DND-41 (cell line): ENCODE measurements around the gene TENT4B.
A peak's percentile ranks its signal among the peaks of the same experiment; 100 is the strongest.

Experiments used
- ATAC-seq: fragments of 200-7000 bp; cut with Tn5 transposase; 3 replicates; pipeline ENCODE4 v1.9.1; 2021; ENCODE audit warnings: low read depth; ENCODE audit not compliant: insufficient read depth
- DNase-seq: peaks from one replicate; pipeline ENCODE4 v3.0.0-alpha.2; 2020
- H2AFZ ChIP-seq: 2 replicates; pipeline ENCODE4 v1.6.0; 2012; ENCODE audit warnings: low read depth, low read length
- H3K27ac ChIP-seq: 2 replicates; pipeline ENCODE4 v1.5.1; 2012; ENCODE audit warnings: low read length, inconsistent platforms
- H3K27me3 ChIP-seq: fragments of 200-600 bp; sonication (generic); 2 replicates; pipeline ENCODE4 v1.6.0; 2012; ENCODE audit warnings: low read length, mild to moderate bottlenecking, inconsistent platforms; ENCODE audit not compliant: insufficient read depth, poor library complexity
- H3K36me3 ChIP-seq: 2 replicates; pipeline ENCODE4 v1.5.1; 2012; ENCODE audit warnings: low read length, inconsistent platforms; ENCODE audit not compliant: insufficient read depth
- H3K4me1 ChIP-seq: 2 replicates; pipeline ENCODE4 v1.5.1; 2012; ENCODE audit warnings: mild to moderate bottlenecking, low read length; ENCODE audit not compliant: insufficient read depth
- H3K4me2 ChIP-seq: 2 replicates; pipeline ENCODE4 v1.6.0; 2012; ENCODE audit warnings: mild to moderate bottlenecking, moderate library complexity, low read length, inconsistent platforms; ENCODE audit not compliant: insufficient read depth
- H3K4me3 ChIP-seq, 2 experiments: fragments of 200-600 bp in 1 of 2; shearing (Covaris generic) in 1 of 2; 2 replicates each; pipeline ENCODE4 v1.5.1; 2012 to 2016; ENCODE audit warnings: inconsistent platforms in 2 of 2, low read length in 2 of 2, mild to moderate bottlenecking in 2 of 2, low read depth in 1 of 2, moderate library complexity in 1 of 2
- H3K79me2 ChIP-seq: 2 replicates; pipeline ENCODE4 v1.6.0; 2012; ENCODE audit warnings: low read length, inconsistent platforms; ENCODE audit not compliant: insufficient read depth
- H3K9ac ChIP-seq: 2 replicates; pipeline ENCODE4 v1.6.0; 2012; ENCODE audit warnings: low read depth, mild to moderate bottlenecking, inconsistent platforms, low read length, moderate library complexity
- H3K9me3 ChIP-seq: 2 replicates; pipeline ENCODE4 v1.5.1; 2012; ENCODE audit warnings: low read length, moderate library complexity, mild to moderate bottlenecking, inconsistent platforms; ENCODE audit not compliant: insufficient read depth, severe bottlenecking
- H4K20me1 ChIP-seq: 2 replicates; pipeline ENCODE4 v1.6.0; 2012; ENCODE audit warnings: low read length; ENCODE audit not compliant: insufficient read depth
- EZH2 ChIP-seq: IDR thresholded peaks from 3 replicates; pipeline ENCODE4 v1.6.1; 2012; ENCODE audit warnings: borderline replicate concordance, low read depth, mild to moderate bottlenecking, moderate library complexity, low read length, inconsistent platforms; ENCODE audit not compliant: severe bottlenecking
- TF ChIP-seq, protein P1 (sequence below): IDR thresholded peaks from 2 replicates; pipeline ENCODE4 v1.5.1; 2012; ENCODE audit warnings: borderline replicate concordance, low read length, moderate library complexity, mild to moderate bottlenecking; ENCODE audit not compliant: poor library complexity, severe bottlenecking; ENCODE audit errors: extremely low read depth

TENT4B gene

DNA sequence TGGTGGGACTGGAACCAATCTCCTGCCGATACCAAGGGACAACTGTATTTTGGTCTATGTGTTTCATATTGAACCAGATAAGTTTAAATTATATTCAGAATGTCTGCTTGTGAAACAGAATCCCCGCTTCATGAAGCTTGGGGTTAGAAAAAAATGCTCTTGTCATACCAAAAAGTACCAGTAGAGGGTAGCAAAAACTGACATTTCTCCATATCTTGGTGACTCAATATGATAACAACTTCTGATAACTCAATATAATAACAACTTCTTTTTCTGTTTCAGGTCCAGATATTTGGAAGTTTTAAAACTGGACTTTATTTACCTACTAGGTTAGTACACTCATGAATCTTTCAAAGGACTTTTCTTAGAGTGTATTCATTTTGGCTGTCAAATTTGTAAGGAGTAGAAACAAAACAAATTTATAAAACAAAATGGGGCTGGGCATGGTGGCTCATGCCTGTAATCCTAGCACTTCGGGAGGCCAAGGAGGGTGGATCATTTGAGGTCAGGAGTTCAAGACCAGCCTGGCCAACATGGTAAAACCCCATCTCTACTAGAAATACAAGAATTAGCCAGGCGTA is 60.9 kb downstream of the TENT4B start:
- DNase-seq (no peak), ATAC-seq (peak; percentile 63; the same call in 2 of the 3 replicates)
- H3K36me3 ChIP-seq, result peaks cover 52% of the 10 kb centered on the region

GRCh38 chr16:50215680-50216079 is 62.6 kb downstream of the TENT4B start:
- no peak for TF ChIP-seq EZH2
- TF ChIP-seq, protein P1, sequence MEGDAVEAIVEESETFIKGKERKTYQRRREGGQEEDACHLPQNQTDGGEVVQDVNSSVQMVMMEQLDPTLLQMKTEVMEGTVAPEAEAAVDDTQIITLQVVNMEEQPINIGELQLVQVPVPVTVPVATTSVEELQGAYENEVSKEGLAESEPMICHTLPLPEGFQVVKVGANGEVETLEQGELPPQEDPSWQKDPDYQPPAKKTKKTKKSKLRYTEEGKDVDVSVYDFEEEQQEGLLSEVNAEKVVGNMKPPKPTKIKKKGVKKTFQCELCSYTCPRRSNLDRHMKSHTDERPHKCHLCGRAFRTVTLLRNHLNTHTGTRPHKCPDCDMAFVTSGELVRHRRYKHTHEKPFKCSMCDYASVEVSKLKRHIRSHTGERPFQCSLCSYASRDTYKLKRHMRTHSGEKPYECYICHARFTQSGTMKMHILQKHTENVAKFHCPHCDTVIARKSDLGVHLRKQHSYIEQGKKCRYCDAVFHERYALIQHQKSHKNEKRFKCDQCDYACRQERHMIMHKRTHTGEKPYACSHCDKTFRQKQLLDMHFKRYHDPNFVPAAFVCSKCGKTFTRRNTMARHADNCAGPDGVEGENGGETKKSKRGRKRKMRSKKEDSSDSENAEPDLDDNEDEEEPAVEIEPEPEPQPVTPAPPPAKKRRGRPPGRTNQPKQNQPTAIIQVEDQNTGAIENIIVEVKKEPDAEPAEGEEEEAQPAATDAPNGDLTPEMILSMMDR, result no peak
- H3K27me3 ChIP-seq, result no peaks in the 10 kb centered on the region
- no peaks in the 10 kb centered on the region for H3K79me2 ChIP-seq
- H3K9me3 ChIP-seq, result no peaks in the 10 kb centered on the region
- H3K4me2 ChIP-seq, result no peak overlapping the region
- H3K4me3 ChIP-seq, result no peak overlapping the region
- no peak overlapping the region for H2AFZ ChIP-seq
- no peak overlapping the region for H3K9ac ChIP-seq
- H4K20me1 ChIP-seq, result no peaks in the 10 kb centered on the region
- no peak overlapping the region for H3K27ac ChIP-seq
- DNase-seq (no peak), ATAC-seq (no peak)
- H3K4me1 ChIP-seq, result no peaks in the 10 kb centered on the region
- H3K36me3 ChIP-seq, result peaks cover 52% of the 10 kb centered on the region

More for the DNA sequence above, 60.9 kb downstream of the TENT4B start:
- Histone ChIP-seq H3K27me3 (no peaks in the 10 kb centered on the region), H3K4me1 (no peaks in the 10 kb centered on the region), H4K20me1 (peaks cover 7% of the 10 kb centered on the region; the same call in 1 of the 2 replicates), H2AFZ (no peak overlapping the region), H3K79me2 (peaks cover 8% of the 10 kb centered on the region), H3K4me3 (no peak overlapping the region), H3K27ac (no peak overlapping the region), H3K9me3 (no peaks in the 10 kb centered on the region), H3K9ac (no peak overlapping the region), H3K4me2 (no peak overlapping the region)
- TF ChIP-seq, protein P1, result peak; percentile 82
- TF ChIP-seq EZH2, result no peak

GRCh38 chr16:50216231-50216630 is 63.1 kb downstream of the TENT4B start:
- Histone ChIP-seq H3K4me3 (no peak overlapping the region), H2AFZ (no peak overlapping the region), H3K9ac (no peak overlapping the region), H3K4me1 (no peaks in the 10 kb centered on the region), H3K27me3 (no peaks in the 10 kb centered on the region), H3K4me2 (no peak overlapping the region), H3K27ac (no peak overlapping the region), H4K20me1 (no peaks in the 10 kb centered on the region), H3K79me2 (no peaks in the 10 kb centered on the region), H3K9me3 (no peaks in the 10 kb centered on the region), H3K36me3 (peaks cover 51% of the 10 kb centered on the region)
- DNase-seq (no peak), ATAC-seq (no peak)
- TF ChIP-seq, protein P1, result no peak
- TF ChIP-seq EZH2, result no peak
